Endometrial microvascular endothelial cells (primary cell): Measurements from ENCODE around the gene EFCAB8. TPM values are rescaled to one million over a fixed set of nuclear protein-coding genes. Genes with fewer than 3 reads are reported as not detected.
"Not testable (repeated sequence)": the region's sequence is repeated elsewhere in the genome, so short reads cannot be mapped to it uniquely, and the experiment has no call there.

Source experiments
- in situ Hi-C: cut with HindIII; loops from 2 replicates; pipeline ENCODE4 v1.10.0; 2017; ENCODE audit warnings: low sequenced_read_pairs, low pct_unique_long_range_greater_than_20kb; ENCODE audit errors: inconsistent ontology term
- total RNA-seq: library from RNA; depleted of rRNA; stranded (reverse); fragments of >200 nt; gene quantifications from one replicate; pipeline ENCODE4 v1.2.3, GENCODE V29; 2015; ENCODE audit errors: inconsistent ontology term

The EFCAB8 gene
- total RNA-seq, 1 donor from 2014 or later = not detected

DNA sequence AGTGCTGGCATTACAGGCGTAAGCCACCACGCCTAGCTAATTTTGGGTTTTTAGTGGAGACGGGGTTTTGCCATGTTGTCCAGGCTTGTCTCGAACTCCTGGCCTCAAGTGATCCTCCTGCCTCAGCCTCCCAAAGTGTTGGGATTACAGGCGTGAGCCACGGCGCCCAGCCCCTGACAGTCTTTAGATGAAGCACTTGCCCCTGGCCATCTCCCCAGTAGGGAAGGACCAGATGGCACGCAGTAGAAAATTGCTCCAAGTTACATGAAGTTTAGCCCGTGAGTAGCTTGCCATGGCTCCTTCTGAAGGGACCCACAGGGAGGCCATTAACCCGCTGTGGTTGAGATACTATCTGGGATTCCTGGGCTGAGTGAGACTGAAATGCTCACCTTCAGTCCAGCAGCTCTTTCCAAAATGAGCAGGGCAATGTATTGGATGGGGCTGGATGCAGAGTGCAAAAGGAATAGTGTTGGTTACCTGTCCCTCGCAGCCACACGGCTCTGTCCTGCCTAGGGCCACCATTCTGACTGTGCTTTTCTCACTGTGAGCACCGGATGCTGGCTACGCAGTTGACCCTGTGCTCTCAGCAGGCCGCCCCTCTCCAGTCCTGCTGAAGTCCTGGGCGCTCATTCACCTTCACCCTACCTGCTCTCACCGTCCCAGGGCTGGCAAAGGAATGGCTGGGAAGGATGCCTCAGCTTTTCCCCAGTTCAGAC lies 66.9 kb downstream of the EFCAB8 start:
- in situ Hi-C loops = no loop called here

DNA sequence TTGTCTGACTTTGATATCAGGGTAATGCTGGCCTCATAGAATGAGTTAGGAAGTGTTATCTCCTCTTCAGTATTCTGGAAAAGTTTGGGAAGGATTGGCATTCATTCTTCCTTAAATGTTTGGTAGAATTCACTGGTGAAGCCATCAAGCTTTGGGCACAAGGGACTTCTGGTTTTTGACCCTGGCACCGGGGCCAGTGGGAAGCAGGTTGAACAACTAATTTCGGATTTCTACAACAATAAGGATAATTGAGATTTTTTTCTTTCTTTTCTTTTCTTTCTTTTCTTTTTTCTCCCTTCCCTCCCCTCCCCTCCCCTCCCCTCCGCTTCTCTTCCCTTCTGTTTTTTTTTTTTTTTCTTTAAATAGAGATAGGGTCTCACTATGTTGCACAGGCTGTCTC lies 70.4 kb downstream of the EFCAB8 start:
- in situ Hi-C loops = no loop called here

DNA sequence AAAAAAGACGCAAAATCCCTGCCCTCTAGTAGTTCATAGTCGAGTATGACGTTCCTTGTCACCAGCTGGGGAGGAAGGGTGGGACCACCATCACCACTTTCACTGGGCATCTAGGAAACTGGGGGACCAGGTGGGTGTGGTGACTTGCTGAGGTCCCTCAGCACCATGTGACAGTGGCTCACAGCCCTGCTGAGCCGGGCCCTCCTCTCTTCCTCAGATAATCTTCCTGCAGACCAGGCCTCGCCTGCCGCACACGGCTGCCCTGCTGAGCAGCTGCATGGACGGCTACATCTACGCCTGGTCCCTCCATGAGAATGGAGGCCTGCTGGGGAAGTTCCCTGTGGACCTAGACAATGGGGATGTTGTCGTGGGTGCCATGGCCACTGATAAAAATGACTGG lies 71.5 kb downstream of the EFCAB8 start:
- in situ Hi-C loops = no loop called here

DNA sequence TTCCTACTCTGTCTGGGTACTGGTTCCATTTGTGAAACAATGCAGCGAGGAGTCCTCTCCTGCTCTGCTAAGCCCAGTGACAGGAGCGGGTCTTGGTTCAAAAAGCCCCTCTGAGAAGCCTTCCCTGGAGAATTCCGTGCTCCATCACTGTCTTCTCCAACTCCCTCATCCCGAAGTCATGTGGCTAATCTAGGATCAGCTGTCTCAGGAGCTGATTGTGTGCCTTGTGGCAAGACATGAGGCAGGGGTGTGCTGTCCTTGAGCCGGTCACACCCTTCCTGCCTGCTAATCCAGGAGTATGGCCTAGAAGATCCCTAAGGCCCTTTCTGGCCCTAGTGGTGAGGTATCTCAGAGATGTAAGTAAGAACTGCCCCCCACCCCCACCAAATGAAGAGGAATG lies 72.0 kb downstream of the EFCAB8 start:
- in situ Hi-C loops = no loop called here

DNA sequence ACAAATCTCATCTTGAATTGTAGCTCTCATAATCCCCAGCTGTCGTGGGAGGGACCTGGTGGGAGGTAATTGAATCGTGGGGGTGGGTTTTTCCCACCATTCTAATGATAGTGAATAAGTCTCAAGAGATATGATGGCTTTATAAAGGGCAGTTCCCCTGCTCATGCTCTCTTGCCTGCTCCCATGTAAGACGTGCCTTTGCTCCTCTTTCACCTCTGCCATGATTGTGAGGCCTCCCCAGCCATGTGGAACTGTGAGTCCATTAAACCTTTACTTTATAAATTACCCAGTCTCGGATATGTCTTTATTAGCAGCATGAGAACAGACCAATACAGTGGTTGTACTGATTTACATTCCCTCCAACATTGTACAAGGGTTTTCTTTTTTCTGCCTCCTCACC lies 75.9 kb downstream of the EFCAB8 start:
- in situ Hi-C loops = no loop called here

DNA sequence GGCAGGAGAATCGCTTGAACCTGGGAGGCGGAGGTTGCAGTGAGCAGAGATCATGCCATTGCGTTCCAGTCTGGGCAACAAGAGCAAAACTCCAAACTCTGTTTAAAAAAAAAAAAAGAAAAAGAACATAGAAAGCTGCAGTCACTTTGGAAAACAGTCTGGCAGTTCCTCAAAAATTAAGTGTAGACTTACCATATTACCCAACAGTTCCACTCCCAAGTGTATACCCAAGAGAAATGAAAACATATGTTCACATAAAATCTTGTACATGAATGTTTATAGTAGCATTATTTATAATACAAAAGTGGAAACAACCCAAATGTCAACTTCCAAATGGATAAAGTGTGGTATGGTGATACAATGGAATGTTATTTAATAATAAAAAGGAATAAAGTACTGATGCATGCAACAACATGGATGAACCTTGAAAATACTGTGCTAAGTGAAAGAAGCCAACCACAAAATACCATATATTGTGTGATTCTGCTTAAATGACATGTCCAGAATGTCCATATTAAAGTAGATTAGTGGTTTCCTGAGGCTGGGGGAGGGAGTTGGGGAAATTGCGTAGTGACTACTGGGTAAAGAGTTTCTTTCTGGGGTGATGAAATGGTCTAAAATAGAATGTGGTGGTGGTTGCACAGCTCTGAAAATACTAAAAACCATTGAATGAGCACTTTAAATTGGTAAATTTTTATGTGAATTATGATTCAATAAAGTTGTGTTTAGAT lies 82.6 kb downstream of the EFCAB8 start:
- in situ Hi-C loops = no loop called here

DNA sequence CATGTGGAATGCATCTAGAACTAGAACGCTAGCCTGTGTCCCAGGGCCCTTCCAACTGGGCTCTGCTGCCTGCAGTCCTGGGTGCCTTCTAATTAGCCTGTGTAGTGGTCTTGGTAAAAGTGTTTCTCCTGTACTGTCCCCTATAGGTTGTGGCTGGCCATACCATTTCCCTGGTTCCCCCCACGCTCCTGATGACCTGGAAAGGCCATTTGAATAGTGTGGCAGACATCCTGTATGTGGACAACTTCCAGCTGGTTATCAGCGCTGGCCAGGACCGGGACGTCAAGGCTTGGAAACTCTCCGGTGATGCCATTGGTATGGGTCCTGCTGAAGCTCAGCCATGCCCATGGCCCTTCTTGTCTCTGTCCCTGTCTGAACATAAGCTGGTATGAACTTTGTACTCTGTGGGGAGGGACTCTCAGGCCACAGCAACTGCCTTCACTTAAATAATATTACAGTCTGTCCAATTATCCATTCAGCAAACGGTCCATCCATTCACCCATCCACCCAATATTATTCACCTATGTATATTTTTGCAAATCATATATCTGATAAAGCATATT lies 84.8 kb downstream of the EFCAB8 start:
- in situ Hi-C loops = no loop called here

DNA sequence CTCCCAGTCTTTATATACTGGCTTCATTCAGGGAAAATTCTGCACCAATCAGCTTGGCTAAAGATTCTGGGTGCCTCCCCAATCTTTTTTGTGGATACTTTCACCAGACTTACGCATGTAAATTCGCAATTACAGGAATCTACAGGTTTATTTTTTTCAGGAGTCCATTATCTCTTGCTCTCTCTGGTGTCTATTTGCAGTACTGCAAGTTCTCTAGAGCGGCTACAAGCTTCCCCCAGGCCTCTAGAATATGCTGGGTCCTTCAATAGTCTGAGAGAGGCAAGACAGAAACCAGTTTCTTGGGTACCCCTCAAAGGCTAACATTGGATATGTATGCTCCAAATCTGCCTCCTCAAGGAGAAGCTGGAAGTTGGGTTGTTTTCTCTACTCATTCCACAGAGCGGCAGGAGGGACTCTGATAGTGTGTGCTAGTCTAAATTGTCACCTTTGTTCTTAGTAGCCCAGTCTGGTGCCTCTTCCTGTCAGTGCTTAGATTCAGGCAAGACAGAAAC lies 87.0 kb downstream of the EFCAB8 start:
- in situ Hi-C loops = no loop called here

DNA sequence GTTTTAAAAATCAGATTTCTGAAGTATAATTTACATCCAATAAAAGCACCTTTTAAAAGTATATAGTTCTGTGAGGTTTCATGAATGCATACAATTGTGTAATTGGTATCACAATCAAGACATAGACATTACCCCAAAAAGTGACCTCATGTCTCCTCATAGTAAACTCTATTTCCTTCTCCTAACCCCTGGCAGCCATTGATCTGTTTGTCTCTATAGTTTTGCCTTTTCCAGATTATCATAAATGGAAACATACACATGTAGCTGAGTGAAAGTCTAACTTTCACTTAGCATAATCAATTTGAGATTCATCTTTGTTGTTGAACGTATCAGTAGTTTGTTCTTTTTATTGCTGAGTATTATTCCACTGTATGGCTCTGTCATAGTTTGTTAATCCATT lies 87.9 kb downstream of the EFCAB8 start:
- in situ Hi-C loops = no loop called here

DNA sequence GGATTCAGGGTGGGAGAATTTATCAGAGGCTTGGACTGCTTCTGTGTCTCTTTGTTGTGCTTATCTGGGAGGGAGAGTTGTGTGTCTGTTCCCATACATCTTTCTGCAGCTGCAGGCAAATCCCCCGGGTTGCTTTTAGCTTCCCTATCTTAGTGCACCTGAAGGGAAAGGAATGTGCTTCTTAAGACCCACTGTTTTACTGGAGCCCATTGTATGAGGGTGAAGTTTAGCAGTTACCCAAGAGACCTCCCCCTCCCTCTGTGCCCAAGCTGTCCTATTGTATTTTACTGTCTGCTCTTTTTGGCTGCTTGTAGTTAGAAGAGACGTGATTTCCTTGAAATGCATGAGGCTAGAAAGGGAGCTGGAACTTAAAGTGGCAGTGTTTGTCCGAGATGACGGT lies 91.8 kb downstream of the EFCAB8 start:
- in situ Hi-C loops = not testable (repeated sequence)

DNA sequence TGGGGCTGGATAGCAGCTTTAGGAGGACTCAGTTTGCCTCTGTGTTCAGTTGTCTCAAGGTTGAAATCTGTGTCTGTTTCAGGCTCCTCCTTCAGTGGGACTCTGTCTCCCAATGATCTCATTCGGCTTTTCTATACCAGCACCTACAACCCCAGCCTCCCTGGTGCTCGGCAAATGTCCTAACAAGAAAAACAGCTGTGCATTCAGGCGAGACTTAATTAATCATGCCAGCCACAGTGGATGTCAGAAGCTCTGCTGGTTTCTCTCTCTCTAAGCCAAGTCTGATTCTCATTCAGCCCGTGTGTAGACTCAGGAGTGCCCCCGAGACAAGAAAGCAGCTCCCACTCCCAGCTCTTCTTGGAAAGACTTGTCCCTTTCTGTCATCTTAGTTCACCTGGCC lies 98.7 kb downstream of the EFCAB8 start:
- in situ Hi-C loops = no loop called here

DNA sequence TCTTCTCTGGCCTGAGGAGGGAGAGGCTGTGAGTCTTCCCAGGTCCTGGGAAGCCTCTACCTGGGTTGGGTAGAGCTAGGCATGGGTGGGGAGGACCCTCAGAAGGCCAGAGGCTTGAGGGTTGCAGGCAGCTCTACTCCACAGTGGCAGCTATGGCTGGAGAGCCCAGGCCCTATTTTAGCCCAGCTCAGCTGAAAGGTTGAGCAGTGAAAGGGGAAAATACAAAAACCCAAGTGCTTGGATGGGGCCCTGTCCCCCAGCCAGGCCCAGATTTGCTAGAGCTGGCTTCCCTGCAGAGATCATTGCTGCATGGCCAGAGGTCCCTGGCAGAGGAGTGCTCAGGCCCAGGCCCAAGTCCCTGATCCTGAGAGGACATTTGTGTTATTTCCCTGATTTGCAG lies 99.9 kb downstream of the EFCAB8 start:
- in situ Hi-C loops = no loop called here

DNA sequence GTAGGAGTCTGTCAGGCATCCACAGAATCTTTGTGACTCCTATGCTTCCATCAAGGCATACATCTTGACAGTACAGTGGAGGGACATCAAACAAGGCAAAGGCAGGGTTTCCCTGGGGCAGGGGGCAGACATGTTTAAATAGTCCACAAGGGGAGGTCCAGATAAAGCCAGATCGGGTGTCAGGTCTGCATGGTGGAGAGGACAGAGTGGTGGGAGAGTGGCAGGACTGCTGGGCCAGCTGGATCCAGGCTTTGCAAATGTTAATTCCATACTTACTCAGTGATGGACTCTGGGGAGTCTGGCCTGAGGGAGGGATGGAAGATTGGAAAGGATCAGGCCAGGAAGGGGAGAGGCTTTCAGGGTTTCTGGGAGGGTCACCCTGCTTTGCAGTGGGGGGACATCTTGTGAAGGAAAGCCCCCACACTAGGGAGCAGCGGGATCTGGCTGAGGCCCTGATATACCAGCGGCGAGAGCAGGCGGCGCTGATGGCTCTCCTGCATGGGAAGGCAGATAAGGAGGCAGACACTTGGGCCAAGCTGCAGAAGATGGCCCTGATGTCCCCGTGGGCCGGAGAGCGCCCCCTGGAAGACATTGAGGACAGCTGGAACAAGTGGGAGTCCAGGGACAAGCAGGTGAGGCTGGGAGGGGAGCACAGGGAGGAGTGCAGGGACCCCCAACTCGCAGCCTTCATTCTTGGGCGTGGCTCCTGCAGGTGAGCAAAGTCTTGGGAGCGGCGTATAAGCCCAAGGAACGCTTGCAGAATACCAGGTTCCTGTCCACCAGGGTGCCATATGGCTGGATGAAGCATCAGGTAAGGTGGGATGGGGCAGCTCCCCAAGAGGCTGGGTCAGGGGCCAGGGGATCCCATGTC lies 100.9 kb downstream of the EFCAB8 start:
- in situ Hi-C loops = no loop called here

DNA sequence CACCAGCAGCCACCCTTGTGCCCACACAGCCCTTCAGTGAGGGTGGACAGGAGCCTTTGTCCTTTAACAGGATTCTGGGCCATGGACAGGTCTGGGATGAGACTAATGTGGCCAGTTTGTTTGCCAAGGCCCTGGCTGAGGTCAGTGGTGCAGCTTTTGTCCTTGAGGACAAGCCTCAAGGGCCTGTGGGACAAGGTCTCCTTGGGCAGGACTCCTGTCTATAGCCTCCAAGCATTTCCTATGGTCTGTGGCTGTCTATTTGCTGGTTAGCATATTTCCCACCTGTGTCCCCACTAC lies 101.4 kb downstream of the EFCAB8 start:
- in situ Hi-C loops = no loop called here

DNA sequence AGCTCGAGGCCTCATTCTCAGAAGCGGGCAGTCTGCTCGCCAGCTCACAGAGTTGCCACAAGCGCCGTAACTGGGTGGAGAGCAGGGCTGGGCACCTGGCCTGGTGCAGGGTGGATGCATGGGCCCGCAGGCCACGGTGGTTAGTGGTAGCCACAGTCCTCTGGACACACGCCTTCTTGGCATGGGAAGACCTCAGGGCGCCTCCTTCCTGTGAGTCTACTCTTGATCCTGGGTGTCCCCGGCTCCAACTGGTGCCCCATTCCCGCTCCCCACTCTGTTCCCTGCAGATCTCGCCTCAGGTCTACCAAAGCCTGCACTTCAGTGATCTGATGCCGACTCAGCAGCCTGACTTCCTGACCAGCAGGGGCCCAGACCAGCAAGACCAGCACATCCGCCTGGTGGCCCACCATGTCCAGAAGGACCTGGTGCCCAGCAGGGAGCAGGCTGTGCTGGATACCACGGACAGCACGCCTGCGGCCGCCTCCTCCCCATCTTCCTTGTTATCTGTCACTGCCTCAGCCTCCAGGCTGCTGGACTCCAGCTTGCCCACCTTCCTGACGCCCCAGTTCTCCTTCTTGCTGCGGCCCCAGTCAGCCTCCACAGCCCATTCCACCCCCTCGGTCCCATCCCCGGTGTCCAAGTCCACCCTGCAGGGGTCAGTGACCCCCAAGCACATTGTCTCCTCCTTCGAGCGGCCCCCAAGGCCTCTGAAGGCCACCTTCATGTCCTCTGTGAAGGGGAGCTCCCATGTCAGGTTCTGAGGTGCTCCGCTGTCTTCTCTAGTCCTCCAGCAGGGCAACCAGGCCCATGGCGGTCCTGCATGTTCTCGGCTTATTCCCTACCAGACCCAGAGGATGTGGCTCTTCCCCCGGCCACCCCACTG lies 102.4 kb downstream of the EFCAB8 start:
- in situ Hi-C loops = no loop called here

DNA sequence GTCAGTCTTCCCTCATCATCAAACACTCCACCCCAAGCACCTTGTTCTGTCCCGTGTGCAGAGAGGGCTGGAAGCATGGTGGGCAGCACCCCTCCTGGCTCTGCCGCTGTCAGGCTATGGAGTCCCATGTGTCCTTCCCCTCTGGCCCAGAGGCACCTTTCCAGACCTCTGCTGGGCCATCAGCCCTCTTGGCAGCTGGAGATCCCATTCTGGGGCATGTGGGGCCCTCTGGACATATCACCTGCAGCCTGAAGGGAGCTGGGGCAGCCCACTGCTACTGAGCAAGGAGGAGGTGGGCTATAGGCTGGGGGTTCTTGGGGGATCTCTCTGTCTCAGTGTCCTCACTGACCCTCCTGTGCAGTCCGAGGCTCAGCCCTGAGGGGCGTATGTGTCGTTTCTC lies 103.3 kb downstream of the EFCAB8 start:
- in situ Hi-C loops = no loop called here

DNA sequence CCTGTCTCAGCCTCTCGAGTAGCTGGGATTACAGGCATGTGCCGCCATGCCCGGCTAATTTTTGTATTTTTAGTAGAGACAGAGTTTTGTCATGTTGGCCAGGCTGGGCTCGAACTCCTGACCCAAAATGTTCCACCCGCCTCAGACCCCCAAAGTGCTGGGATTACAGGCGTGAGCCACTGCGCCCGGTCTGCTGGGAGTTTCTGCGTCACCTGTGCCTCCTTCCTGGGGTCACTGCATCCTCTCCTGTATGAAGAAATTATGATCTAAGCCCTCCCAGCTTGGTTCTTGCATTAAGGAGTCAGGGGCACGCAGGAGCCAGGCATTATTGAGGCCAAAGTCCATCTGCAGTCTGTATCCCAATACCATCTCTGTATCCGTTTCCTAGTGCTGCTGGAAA lies 103.9 kb downstream of the EFCAB8 start:
- in situ Hi-C loops = not testable (repeated sequence)

DNA sequence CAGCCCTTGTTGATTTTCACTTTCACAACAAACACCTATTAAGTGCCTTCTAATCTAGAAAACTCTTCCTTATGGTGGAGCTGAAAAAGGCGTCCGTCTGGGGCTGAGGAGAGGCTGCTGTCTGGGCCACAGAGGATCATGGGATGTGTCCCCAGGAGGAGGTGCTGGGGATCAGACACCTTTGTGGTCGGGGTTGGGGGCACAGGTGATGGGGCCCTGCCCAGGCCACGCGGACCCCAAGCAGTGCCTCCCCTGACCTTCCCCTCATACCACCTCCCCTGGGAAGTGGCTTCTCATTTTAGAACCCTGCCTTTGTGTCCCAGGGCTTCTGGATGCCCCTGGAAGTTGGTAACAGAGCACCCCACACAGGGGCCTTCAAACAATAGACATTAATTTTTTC lies 104.5 kb downstream of the EFCAB8 start:
- in situ Hi-C loops = no loop called here

DNA sequence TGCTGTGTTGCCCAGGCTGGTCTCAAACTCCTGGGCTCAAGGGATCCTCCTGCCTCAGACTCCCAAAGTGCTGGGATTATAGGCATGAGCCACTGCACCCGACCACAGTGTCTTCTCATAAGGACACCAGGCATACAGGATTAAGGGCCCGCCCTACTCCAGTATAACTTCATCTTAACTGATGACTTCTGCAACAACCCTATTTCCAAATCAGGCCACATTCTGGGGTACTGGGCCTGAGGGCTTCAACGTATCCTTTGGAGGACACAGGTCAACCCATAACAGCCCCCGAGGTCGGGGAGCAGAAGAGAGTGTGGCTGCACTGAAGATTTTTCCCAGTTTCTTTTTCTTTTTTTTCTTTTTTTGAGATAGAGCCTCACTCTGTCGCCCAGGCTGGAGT lies 105.9 kb downstream of the EFCAB8 start:
- in situ Hi-C loops = no loop called here
